SHP77 treated with DMSO at 0.1 percent for 48 hours (cell line): ENCODE data around the gene OR8D1.
A peak's percentile ranks its signal among the peaks of the same experiment; 100 is the strongest.
"Not testable (repeated sequence)": the region's sequence is repeated elsewhere in the genome, so short reads cannot be mapped to it uniquely, and the experiment has no call there.

ENCODE experiments used
- DNase-seq: peaks from one replicate; lab custom pipeline; 2025; lab: John Stamatoyannopoulos, UW

Gene OR8D1

GRCh38 chr11:124285610-124286344 is 28.0 kb downstream of the OR8D1 start:
- DNase-seq: peak; percentile 66

- no peak for DNase-seq
Measured at GRCh38 chr11:124278261-124278660, 35.5 kb downstream of the OR8D1 start.

GRCh38 chr11:124277804-124278203 is 35.9 kb downstream of the OR8D1 start:
- no peak for DNase-seq

- no peak for DNase-seq
Measured at GRCh38 chr11:124277207-124277606, 36.5 kb downstream of the OR8D1 start.

- no peak for DNase-seq
Measured at GRCh38 chr11:124276081-124276480, 37.7 kb downstream of the OR8D1 start.

GRCh38 chr11:124274000-124274399 is 39.7 kb downstream of the OR8D1 start:
- no peak for DNase-seq

- DNase-seq: not testable (repeated sequence)
Measured at GRCh38 chr11:124270886-124271285, 42.9 kb downstream of the OR8D1 start.

GRCh38 chr11:124265041-124265440 is 48.7 kb downstream of the OR8D1 start:
- not testable (repeated sequence) for DNase-seq

- DNase-seq: no peak
Measured at GRCh38 chr11:124256076-124256475, 57.7 kb downstream of the OR8D1 start, which contains the start of gene OR8G5. Gene OR8G5, plus strand, starts transcription at chr11:124256376. Its CDS starts 8,556 bp downstream, at chr11:124264932.
